IMR-90 (cell line): Measurements from ENCODE around the gene PCSK5. TPM values are rescaled to one million over a fixed set of nuclear protein-coding genes. Genes with fewer than 3 reads are reported as not detected.

Experiments used
- ATAC-seq: fragments of 200-7000 bp; cut with Tn5 transposase; 2 replicates; pipeline ENCODE4 v1.9.1; 2020; ENCODE audit warnings: low read depth, mild to moderate bottlenecking, moderate library complexity
- BruUV-seq: library from RNA; stranded (reverse); fragments of 400-500 nt; replicated peaks from 2 replicates; lab custom pipeline; 2021; lab: Mats Ljungman, UMichigan
- CTCF ChIA-PET: fragments of 300-600 bp; formaldehyde crosslinking; extraction: SDS; loops from one replicate; lab custom pipeline; 2021; ENCODE audit warnings: antibody characterized with exemption; lab: Yijun Ruan, JAX
- POLR2A ChIA-PET: fragments of 300-600 bp; sonication (Branson Sonifier 250); formaldehyde crosslinking; loops from one replicate; lab custom pipeline; 2022; ENCODE audit warnings: antibody characterized with exemption; ENCODE audit not compliant: unreplicated experiment; lab: Charles Lee
- DNase-seq: peaks from one replicate; pipeline ENCODE4 v3.0.0; 2013
- H2AFZ ChIP-seq: replicated peaks from 2 replicates; pipeline ENCODE3; 2013; ENCODE audit warnings: low read length, mild to moderate bottlenecking; ENCODE audit not compliant: poor library complexity
- H2AK5ac ChIP-seq: 2 replicates; pipeline ENCODE4 v1.6.1; 2013; ENCODE audit warnings: low read depth, low read length, inconsistent platforms
- H2AK9ac ChIP-seq: replicated peaks from 2 replicates; pipeline ENCODE3; 2013; ENCODE audit warnings: mild to moderate bottlenecking, low read depth, low read length, moderate library complexity; ENCODE audit not compliant: poor library complexity
- H2BK120ac ChIP-seq: 2 replicates; pipeline ENCODE4 v1.6.1; 2013; ENCODE audit warnings: low read depth, low read length, inconsistent platforms
- H2BK15ac ChIP-seq: 3 replicates; pipeline ENCODE4 v1.6.1; 2013; ENCODE audit warnings: low read depth, low read length, inconsistent platforms
- H2BK20ac ChIP-seq: 2 replicates; pipeline ENCODE4 v1.6.1; 2013; ENCODE audit warnings: low read depth, mild to moderate bottlenecking, inconsistent platforms, low read length, moderate library complexity
- H2BK5ac ChIP-seq: 2 replicates; pipeline ENCODE4 v1.6.1; 2013; ENCODE audit warnings: mild to moderate bottlenecking, low read depth, low read length, inconsistent platforms; ENCODE audit not compliant: poor library complexity, severe bottlenecking
- H3K14ac ChIP-seq: replicated peaks from 2 replicates; pipeline ENCODE4 v1.6.1; 2013; ENCODE audit warnings: low read depth, low read length, inconsistent platforms
- H3K18ac ChIP-seq: 2 replicates; pipeline ENCODE4 v1.6.1; 2013; ENCODE audit warnings: low read depth, low read length, control low read depth
- H3K23ac ChIP-seq: 2 replicates; pipeline ENCODE4 v1.6.1; 2013; ENCODE audit warnings: low read depth, low read length, inconsistent platforms
- H3K27ac ChIP-seq: 2 replicates; pipeline ENCODE4 v1.5.1; 2013; ENCODE audit warnings: mild to moderate bottlenecking, control low read depth, low read length; ENCODE audit not compliant: insufficient read depth
- H3K27me3 ChIP-seq: 2 replicates; pipeline ENCODE4 v1.6.1; 2013; ENCODE audit warnings: low read length; ENCODE audit not compliant: control insufficient read depth, insufficient read depth
- H3K36me3 ChIP-seq: 2 replicates; pipeline ENCODE4 v1.6.1; 2013; ENCODE audit warnings: low read length, mixed read lengths; ENCODE audit not compliant: control insufficient read depth, insufficient read depth
- H3K4ac ChIP-seq: 2 replicates; pipeline ENCODE4 v1.6.1; 2013; ENCODE audit warnings: low read depth, low read length, inconsistent platforms
- H3K4me1 ChIP-seq: 2 replicates; pipeline ENCODE4 v1.6.1; 2013; ENCODE audit warnings: low read length, mixed read lengths; ENCODE audit not compliant: control insufficient read depth, insufficient read depth
- H3K4me2 ChIP-seq: 2 replicates; pipeline ENCODE4 v1.6.1; 2013; ENCODE audit warnings: low read depth, mild to moderate bottlenecking, control low read depth, low read length, moderate library complexity
- H3K4me3 ChIP-seq: 2 replicates; pipeline ENCODE4 v1.5.1; 2013; ENCODE audit warnings: low read depth, mild to moderate bottlenecking, control low read depth, low read length, moderate library complexity; ENCODE audit not compliant: insufficient read depth
- H3K56ac ChIP-seq: 2 replicates; pipeline ENCODE4 v1.6.1; 2013; ENCODE audit warnings: low read length, inconsistent platforms; ENCODE audit not compliant: insufficient read depth; ENCODE audit errors: extremely low read depth
- H3K79me1 ChIP-seq, 2 experiments: 2 replicates each; pipeline ENCODE4 v1.6.1; 2013; ENCODE audit warnings: low read length in 2 of 2, inconsistent platforms in 1 of 2, low read depth in 1 of 2
- H3K9ac ChIP-seq: 2 replicates; pipeline ENCODE4 v1.6.1; 2013; ENCODE audit warnings: low read depth, low read length, control low read depth
- H3K9me1 ChIP-seq: 2 replicates; pipeline ENCODE4 v1.6.1; 2013; ENCODE audit warnings: low read length, inconsistent platforms; ENCODE audit not compliant: insufficient read depth
- H3K9me3 ChIP-seq: 2 replicates; pipeline ENCODE4 v1.6.1; 2013; ENCODE audit warnings: low read length; ENCODE audit not compliant: control insufficient read depth, insufficient read depth
- H4K20me1 ChIP-seq: 2 replicates; pipeline ENCODE4 v1.6.1; 2013; ENCODE audit warnings: low read length, inconsistent platforms; ENCODE audit not compliant: insufficient read depth
- H4K5ac ChIP-seq: 2 replicates; pipeline ENCODE4 v1.6.1; 2013; ENCODE audit warnings: mild to moderate bottlenecking, low read depth, low read length, control low read depth
- H4K8ac ChIP-seq, 2 experiments: 2 replicates each; pipeline ENCODE4 v1.6.1; 2013; ENCODE audit warnings: low read depth in 2 of 2, low read length in 2 of 2, control low read depth in 1 of 2, inconsistent platforms in 1 of 2
- H4K91ac ChIP-seq: 2 replicates; pipeline ENCODE4 v1.6.1; 2013; ENCODE audit warnings: low read depth, low read length, inconsistent platforms; ENCODE audit not compliant: insufficient read depth
- BHLHE40 ChIP-seq: fragments of 150-350 bp; IDR thresholded peaks from 2 replicates; pipeline ENCODE4 v1.6.1; 2016; ENCODE audit warnings: mild to moderate bottlenecking, low read depth, low read length
- CEBPB ChIP-seq: IDR thresholded peaks from 2 replicates; pipeline ENCODE4 v1.6.1; 2012; ENCODE audit warnings: low read depth, low read length, improper control_type of control experiment
- FOS ChIP-seq: fragments of 150-350 bp; IDR thresholded peaks from 2 replicates; pipeline ENCODE4 v1.6.1; 2016; ENCODE audit warnings: low read depth, low read length
- MAFK ChIP-seq: IDR thresholded peaks from 2 replicates; pipeline ENCODE4 v1.6.1; 2012; ENCODE audit warnings: low read depth, low read length, improper control_type of control experiment
- MAZ ChIP-seq: IDR thresholded peaks from 2 replicates; pipeline ENCODE4 v1.6.1; 2012; ENCODE audit warnings: low read depth, mild to moderate bottlenecking, low read length, improper control_type of control experiment, moderate library complexity, borderline replicate concordance
- MXI1 ChIP-seq: IDR thresholded peaks from 2 replicates; pipeline ENCODE4 v1.6.1; 2012; ENCODE audit warnings: low read depth, mild to moderate bottlenecking, low read length, moderate library complexity, borderline replicate concordance
- NFE2L2 ChIP-seq: fragments of 150-350 bp; IDR thresholded peaks from 2 replicates; pipeline ENCODE4 v1.6.1; 2016; ENCODE audit warnings: low read depth, mild to moderate bottlenecking, low read length
- POLR2A ChIP-seq: IDR thresholded peaks from 2 replicates; pipeline ENCODE4 v1.6.1; 2012; ENCODE audit warnings: mild to moderate bottlenecking, low read depth, low read length
- RAD21 ChIP-seq: IDR thresholded peaks from 2 replicates; pipeline ENCODE4 v1.6.1; 2012; ENCODE audit warnings: low read length, improper control_type of control experiment
- RCOR1 ChIP-seq: IDR thresholded peaks from 2 replicates; pipeline ENCODE4 v1.6.1; 2012; ENCODE audit warnings: mild to moderate bottlenecking, low read length, improper control_type of control experiment; ENCODE audit not compliant: insufficient replicate concordance
- RFX5 ChIP-seq: IDR thresholded peaks from 2 replicates; pipeline ENCODE4 v1.8.0; 2012; ENCODE audit warnings: low read depth, mild to moderate bottlenecking, low read length, moderate library complexity
- SMC3 ChIP-seq: fragments of 150-350 bp; IDR thresholded peaks from 2 replicates; pipeline ENCODE4 v1.6.1; 2016; ENCODE audit warnings: low read depth, mild to moderate bottlenecking, antibody characterized with exemption, low read length, moderate library complexity
- WGBS, 2 experiments: methylation state at CpG; one replicate each; pipeline versions ENCODE4 v1.1.5 to v1.1.7; 2013; ENCODE audit warnings: missing lambda C conversion rate in 2 of 2; ENCODE audit not compliant: insufficient read length in 1 of 2; ENCODE audit errors: extremely low coverage in 2 of 2; 5-methylcytosine and 5-hydroxymethylcytosine counted together
- dilution Hi-C: fragments of 300-500 bp; cut with HindIII; formaldehyde crosslinking; loops from one replicate; pipeline ENCODE4 v1.14.3; 2018; ENCODE audit warnings: low sequenced_read_pairs; ENCODE audit not compliant: unreplicated experiment
- in situ Hi-C: fragments of 300-500 bp; cut with MboI; formaldehyde crosslinking; loops from 3 replicates; pipeline ENCODE4 v1.14.3; 2019; ENCODE audit warnings: low sequenced_read_pairs, inconsistent platforms, mixed read lengths
- intact Hi-C: fragments of 100-400 bp; cut with micrococcal nuclease; formaldehyde crosslinking; loops from 2 replicates; pipeline ENCODE4 v1.10.0; 2022
- polyA plus RNA-seq, 3 experiments: library from polyadenylated mRNA; depleted of rRNA; stranded (reverse); fragments of >200 nt; gene quantifications; 2 replicates each; pipeline ENCODE4 v1.2.3, GENCODE V29; 2012; ENCODE audit warnings: low replicate concordance in 1 of 3
- total RNA-seq: library from RNA; depleted of rRNA; stranded (reverse); fragments of >200 nt; gene quantifications from 2 replicates; pipeline ENCODE4 v1.2.3, GENCODE V29; 2012
- TF ChIP-seq, protein P1 (sequence below): conservative IDR thresholded peaks from 2 replicates; pipeline ENCODE4 v1.5.1; 2012; ENCODE audit warnings: mild to moderate bottlenecking, low read depth, low read length, improper control_type of control experiment
- TF ChIP-seq, protein P2 (sequence below): fragments of 150-350 bp; IDR thresholded peaks from 2 replicates; pipeline ENCODE4 v1.6.1; 2016; ENCODE audit warnings: low read depth, mild to moderate bottlenecking, low read length, moderate library complexity, borderline replicate concordance
- TF ChIP-seq, protein P3 (sequence below): fragments of 150-350 bp; IDR thresholded peaks from 2 replicates; pipeline ENCODE4 v1.6.1; 2017; ENCODE audit warnings: mild to moderate bottlenecking, antibody characterized with exemption, low read length, low read depth

The PCSK5 gene
- total and polyA plus RNA-seq, 2 of the 4 experiments (the other 2 are of a cell fraction): 1.5 to 3.0 TPM

DNA sequence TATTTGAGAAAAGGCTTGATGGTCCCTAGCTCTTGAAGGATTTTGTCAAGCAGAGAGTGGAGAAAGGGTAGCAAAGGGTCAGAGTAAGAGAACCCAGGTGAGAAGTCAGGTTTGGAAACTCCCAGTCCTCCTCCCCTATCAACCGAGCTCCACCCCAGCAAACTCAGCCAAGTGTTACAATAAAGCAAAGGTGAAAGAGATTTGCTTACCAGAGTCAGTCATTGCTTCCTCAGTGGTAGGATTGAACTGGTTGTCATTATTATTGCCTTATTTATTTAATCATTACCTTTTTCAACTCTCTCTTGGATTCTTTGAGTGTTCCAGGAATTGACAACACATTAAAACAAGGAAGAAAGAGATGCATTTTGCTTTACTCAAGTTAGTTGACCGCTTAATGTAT is 423.3 kb downstream of the PCSK5 start:
- no peak overlapping the region for H4K91ac ChIP-seq
- BruUV-seq: no TSS peak
- no peak overlapping the region for H3K9ac ChIP-seq
- no peak overlapping the region for H3K27ac ChIP-seq
- CTCF ChIA-PET: no interaction called here
- POLR2A ChIA-PET: no interaction called here
- WGBS, 2 experiments: no CpG with 5 or more reads among the region's 2 CpGs
- H3K79me1 ChIP-seq: no peaks in the 10 kb centered on the region
- intact Hi-C loops (no loop called here), dilution Hi-C loops (no loop called here), in situ Hi-C loops (no loop called here)
- H4K5ac ChIP-seq: no peak overlapping the region
- H2AFZ ChIP-seq: no peak overlapping the region
- peaks cover 4% of the 10 kb centered on the region; the same call in 1 of the 2 replicates for H3K9me1 ChIP-seq
- no peak overlapping the region for H3K18ac ChIP-seq
- no peak overlapping the region for H3K4me3 ChIP-seq
- H3K56ac ChIP-seq: no peak overlapping the region
- H3K36me3 ChIP-seq: no peaks in the 10 kb centered on the region
- H2BK120ac ChIP-seq: no peak overlapping the region
- H4K20me1 ChIP-seq: no peaks in the 10 kb centered on the region
- H3K9me3 ChIP-seq: no peaks in the 10 kb centered on the region
- H3K27me3 ChIP-seq: no peaks in the 10 kb centered on the region
- H3K14ac ChIP-seq: no peak overlapping the region
- TF ChIP-seq MAFK (no peak), NFE2L2 (no peak), RCOR1 (no peak), FOS (no peak), RFX5 (no peak), MXI1 (no peak), CEBPB (no peak), MAZ (no peak), RAD21 (no peak), BHLHE40 (no peak), POLR2A (no peak), SMC3 (no peak)
- TF ChIP-seq, protein P1, sequence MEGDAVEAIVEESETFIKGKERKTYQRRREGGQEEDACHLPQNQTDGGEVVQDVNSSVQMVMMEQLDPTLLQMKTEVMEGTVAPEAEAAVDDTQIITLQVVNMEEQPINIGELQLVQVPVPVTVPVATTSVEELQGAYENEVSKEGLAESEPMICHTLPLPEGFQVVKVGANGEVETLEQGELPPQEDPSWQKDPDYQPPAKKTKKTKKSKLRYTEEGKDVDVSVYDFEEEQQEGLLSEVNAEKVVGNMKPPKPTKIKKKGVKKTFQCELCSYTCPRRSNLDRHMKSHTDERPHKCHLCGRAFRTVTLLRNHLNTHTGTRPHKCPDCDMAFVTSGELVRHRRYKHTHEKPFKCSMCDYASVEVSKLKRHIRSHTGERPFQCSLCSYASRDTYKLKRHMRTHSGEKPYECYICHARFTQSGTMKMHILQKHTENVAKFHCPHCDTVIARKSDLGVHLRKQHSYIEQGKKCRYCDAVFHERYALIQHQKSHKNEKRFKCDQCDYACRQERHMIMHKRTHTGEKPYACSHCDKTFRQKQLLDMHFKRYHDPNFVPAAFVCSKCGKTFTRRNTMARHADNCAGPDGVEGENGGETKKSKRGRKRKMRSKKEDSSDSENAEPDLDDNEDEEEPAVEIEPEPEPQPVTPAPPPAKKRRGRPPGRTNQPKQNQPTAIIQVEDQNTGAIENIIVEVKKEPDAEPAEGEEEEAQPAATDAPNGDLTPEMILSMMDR: no peak
- TF ChIP-seq, protein P2, sequence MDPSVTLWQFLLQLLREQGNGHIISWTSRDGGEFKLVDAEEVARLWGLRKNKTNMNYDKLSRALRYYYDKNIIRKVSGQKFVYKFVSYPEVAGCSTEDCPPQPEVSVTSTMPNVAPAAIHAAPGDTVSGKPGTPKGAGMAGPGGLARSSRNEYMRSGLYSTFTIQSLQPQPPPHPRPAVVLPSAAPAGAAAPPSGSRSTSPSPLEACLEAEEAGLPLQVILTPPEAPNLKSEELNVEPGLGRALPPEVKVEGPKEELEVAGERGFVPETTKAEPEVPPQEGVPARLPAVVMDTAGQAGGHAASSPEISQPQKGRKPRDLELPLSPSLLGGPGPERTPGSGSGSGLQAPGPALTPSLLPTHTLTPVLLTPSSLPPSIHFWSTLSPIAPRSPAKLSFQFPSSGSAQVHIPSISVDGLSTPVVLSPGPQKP: no peak
- TF ChIP-seq, protein P3, sequence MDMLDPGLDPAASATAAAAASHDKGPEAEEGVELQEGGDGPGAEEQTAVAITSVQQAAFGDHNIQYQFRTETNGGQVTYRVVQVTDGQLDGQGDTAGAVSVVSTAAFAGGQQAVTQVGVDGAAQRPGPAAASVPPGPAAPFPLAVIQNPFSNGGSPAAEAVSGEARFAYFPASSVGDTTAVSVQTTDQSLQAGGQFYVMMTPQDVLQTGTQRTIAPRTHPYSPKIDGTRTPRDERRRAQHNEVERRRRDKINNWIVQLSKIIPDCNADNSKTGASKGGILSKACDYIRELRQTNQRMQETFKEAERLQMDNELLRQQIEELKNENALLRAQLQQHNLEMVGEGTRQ: no peak
- H2AK5ac ChIP-seq: no peak overlapping the region
- H3K23ac ChIP-seq: no peak overlapping the region
- H2AK9ac ChIP-seq: no peak overlapping the region
- H3K4me1 ChIP-seq: no peaks in the 10 kb centered on the region
- no peak overlapping the region for H2BK5ac ChIP-seq
- H3K4me2 ChIP-seq: no peak overlapping the region
- H4K8ac ChIP-seq: no peak overlapping the region
- DNase-seq: no peak
- no peak overlapping the region for H2BK15ac ChIP-seq
- no peak overlapping the region for H2BK20ac ChIP-seq
- no peak overlapping the region for H3K4ac ChIP-seq
- ATAC-seq: no peak
